GM21360 (cell line): ENCODE measurements around the gene C16orf92.

Experiments
- ATAC-seq: cut with Tn5 transposase; IDR thresholded peaks from one replicate; pipeline ENCODE4 v1.9.1; 2021; ENCODE audit warnings: mild to moderate bottlenecking, moderate library complexity; ENCODE audit not compliant: unreplicated experiment

C16orf92 gene

DNA sequence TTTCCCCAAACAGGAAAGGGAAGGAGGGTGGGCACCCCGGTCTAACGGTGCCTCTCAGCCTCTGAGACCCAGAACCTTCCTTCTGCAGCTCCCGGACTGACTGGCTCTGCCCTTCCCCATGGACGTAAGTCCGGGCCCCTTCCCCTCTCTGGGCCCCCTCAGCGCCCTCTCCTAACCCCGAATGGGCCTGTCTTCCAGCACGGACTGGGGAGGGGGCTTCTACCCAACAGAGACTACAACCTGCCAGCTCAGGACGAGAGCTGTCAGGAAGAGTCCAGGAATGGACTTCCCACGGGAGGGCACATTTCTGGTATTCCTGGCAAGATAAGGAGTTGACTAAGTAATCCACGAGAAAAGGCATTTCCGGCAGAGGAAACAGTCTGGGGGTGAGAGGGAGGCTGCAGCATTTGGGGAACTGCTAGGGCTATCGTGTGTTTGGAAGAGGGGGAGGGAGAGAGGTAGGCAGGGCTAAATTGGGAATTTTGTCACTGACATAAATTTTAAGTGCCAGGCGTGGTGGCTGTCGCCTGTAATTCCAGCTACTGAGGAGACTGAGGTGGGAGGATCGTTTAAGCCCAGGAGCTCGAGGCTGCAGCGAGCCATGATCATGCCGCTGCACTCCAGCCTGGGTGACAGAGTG is 30.5 kb downstream of the C16orf92 start:
- ATAC-seq = peak; percentile 24

DNA sequence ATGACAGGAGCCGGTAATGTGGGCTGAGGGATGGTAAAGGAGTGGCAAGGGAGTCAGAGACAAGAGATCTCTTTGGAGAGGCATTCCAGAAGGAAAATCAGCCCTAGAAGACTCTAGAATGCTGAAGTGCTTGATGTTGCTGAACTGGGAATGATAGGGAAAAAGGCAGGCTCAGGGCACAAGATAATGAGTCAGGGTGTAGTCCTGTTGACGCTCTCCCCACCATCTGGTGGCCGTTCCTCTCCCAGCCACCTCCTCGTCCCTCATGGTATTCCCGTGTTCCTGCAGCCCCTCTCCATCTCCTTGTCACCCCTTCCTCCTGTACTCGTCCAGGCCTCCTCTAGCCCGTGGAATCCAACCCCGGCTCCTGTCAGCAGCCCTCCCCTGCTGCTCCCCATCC is 31.5 kb downstream of the C16orf92 start:
- no peak for ATAC-seq

DNA sequence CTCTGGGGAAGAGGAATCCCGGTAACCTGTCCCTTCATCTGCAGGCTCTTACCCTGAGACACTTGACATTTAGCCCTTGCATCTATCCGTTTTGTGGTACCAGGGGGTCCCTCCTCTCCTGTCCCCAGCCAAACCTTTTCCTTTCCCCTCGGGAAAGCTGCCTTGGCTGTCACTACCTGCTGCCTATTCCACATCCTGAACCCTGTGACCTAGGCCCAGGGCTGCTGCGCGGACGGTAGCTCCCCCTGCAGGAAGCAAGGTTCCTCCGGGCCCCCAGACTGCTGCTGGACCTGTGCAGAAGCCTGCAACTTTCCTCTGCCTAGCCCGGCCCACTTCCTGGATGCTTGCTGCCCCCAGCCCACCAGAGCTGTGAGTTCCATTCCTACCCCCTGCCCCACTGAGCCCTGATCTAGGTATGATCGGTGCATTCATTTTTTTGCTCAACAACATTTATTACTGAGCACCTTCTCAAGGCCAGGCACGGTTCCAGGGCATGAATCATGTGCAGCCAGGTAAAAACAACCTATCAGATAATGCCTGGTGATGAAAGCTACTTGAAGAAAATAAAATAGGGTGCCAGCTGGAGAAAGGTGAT is 32.1 kb downstream of the C16orf92 start:
- no peak for ATAC-seq

DNA sequence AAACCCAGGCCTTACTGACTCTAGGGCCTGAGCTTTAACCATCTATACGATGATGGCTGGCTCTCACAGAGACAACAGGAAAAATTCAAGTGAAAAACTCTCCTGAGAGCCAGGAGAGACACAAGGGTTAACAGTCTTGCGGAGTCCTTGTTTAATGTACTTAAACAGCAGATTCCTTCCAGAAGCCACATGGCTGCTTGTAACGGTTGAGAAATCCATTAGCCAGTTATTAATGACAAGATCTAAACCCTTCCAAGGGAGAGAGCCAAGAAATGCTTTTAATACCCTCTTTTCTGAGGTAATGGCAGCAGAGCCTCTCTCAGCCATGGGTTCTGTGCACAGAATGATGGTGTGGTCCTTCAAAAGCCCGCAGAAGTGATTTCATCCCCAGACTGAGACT is 37.3 kb downstream of the C16orf92 start:
- ATAC-seq = no peak

DNA sequence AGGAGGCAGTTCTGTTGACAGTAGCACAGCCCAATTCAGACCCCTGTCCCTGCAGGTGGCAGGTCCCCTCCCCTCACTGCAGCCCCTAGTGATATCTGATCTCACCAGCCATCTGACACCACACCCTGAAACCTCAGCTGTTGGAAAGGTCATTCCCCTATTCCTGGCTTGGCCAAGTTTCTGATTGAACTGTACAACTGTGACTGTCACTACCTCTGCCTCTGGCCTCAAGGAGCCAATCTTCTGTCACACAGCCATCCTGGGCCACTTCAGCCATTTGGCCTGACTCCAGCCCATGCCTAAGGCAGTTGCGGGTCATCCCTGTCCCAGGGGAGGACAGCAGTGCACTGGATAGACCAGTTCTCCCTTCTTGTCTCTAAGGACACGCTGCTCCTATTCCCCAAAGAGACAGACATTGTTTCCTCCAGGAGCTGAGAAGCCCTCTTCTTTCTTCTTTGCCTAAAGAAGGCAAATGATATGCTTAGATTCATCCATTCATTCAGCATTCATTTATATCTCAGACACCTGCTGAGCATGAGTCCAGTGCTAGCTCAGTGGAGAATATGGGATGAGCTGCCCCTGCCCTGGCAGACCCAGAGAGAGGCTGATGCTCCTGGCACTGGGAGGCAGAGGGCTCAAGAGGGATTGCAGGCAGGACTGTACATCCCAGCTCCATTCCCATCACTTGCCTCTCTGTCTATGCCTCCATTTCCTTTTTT is 38.0 kb downstream of the C16orf92 start:
- ATAC-seq = no peak

DNA sequence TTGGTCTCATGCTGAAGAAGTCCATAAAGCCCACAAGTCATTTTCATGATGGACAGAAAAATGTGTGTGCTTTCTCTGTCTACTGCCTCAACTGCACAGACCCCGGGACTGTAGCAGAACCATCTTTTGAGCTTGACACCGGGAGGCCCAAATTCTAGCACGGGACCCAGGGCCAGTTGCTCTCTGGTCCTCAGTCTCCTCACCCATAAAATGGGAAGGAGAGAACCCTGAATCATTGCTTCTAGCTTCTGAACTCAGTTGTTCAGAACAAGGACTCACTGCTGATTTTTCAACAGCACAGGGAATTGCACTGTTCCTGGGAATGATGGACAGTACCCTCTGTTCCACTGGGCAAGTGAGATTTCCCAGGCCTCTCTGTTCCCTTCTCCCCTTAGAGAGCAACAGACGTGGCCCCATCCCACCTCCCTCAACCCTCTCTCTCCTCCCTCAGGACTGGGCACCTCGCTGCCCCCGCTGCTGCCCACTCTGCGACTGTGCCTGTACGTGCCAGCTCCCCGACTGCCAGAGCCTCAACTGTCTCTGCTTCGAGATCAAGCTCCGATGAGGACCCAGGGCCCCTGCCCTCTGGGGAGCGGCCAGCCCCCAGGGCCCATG is 40.4 kb downstream of the C16orf92 start:
- no peak for ATAC-seq

DNA sequence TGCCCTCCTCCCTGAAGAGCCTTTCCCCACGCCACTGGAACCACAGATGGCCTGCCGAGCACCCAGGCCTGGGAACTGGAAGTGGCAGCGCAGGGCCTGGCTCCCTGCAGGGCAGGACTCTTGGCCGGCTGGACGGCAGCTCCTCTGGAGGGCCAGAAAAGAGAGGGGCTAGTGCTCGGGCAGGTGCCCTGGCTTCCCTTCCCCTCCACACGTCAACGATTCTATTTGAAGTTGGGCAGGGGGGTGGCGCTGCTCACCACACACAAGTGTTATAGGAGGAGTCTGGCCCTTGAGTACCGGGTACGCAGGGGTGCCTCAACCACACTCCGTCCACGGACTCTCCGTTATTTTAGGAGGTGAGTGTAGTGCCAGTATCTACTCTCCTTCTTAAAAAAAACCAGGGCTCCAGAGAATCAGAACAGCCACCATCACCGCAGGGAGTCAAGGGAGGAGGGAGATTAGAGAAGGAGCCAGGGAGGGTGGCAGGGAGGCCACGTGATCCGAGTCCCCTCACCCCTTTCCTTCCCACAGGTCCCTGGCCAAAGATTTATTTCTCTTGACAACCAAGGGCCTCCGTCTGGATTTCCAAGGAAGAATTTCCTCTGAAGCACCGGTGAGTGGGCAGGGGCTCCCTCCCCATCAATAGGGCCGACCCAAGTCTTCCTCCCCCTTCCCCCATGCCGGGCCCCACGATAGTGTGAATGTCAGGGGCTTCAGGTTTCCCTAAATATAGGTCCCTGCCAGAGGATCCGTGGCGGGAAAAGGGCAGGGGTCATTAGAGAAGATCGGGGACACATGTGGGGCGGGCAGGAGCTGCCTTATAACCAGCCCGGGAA is 41.1 kb downstream of the C16orf92 start:
- peak; percentile 32 for ATAC-seq

DNA sequence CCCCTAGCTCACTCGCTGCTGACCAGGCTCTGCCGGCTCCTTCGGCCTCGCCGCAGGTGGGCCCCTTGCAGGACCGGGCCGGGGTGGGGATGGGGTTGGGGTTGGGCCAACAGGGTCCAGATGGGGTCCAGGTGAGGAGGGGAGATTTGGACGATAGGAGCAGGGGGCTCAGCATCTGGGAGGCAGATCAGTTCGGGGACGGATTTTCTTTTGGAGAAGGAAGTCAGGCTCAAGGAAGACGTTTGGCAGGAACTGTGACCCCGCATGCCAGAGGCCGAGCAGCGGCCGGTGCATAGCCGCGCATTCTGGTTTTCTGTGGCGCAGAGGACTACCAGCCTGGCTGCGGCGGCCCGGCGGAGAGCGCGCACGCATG is 41.7 kb downstream of the C16orf92 start:
- no peak for ATAC-seq

DNA sequence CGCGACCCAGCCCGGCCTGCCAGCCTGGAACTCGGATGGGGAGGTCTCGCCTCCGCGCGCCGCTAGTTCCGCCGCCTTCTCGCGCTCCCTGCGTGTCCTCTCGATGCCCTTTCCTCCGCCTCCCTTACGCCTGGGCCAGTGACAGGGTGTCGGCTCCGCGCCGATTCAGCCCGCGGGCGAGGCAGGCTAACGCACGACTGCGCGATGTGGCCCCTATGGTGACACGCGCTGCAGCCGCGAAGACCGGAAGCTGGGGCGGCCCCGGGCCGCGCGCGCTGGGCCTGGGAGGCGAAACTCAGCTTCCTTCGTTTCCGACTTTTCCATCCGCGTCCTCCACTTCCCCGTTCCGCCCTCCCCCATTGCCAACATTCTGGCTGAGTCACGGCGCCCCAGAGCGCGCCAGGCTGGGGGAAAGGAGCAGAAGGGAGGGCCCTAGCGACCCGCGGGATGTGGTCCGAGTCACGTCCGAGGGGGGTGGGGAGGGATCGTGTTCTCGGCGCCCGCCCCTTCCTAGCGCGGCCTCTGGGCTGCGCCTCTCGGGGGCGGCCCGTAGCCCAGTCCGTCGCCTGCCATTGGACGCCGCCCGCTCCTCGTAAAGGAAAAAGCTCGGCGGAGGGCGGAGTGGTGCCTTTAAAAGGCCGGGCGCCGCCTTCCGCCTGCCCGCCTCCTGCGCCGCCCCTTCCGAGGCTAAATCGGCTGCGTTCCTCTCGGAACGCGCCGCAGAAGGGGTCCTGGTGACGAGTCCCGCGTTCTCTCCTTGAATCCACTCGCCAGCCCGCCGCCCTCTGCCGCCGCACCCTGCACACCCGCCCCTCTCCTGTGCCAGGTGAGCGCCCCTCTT is 42.3 kb downstream of the C16orf92 start, which contains the start of gene ALDOA:
TSS of gene ALDOA (plus strand) at position 659 of the 841 bp plus-strand sequence. CDS start 1,138 bp downstream, outside the sequence.
- ATAC-seq = peak; percentile 66

DNA sequence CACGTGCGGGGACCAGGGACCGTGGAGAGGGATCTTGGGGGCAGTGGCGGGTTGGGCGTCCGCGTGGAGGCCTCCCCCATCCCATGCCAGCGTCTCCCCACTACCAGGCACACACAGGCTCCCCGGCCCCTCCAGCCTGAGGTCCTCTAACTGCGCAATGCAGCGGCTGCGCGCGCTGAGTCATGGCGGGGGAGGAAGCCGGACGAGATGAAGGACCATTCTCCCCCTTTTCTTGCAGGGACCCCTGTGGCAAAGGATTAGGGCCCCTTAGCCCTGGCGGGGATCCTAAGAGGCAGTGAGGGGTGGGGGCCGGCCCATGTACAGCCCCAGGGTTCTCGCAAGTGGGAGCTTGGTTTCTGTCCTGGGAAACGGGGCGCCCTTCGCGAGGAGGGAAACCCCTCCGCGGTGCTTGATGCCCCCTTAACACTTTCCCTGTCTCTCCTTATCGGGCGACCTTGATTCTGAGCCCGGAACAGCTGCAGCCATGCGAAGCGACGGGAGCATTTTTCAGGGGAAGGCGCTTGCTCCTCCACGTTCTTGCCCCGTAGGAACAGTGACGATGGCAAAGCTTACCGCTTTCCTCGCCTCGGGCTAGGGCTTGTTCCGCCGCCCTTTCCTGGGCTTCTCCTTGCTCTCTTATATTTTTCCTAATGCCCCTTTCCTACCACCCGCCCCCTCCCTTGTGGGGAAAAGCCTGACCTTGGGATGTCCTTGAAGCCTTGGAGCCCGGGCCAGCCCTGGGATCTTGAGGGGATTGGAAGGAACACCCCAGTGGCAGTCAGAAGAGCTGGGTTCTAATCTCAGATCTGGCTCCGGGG is 43.2 kb downstream of the C16orf92 start:
- ATAC-seq = no peak

DNA sequence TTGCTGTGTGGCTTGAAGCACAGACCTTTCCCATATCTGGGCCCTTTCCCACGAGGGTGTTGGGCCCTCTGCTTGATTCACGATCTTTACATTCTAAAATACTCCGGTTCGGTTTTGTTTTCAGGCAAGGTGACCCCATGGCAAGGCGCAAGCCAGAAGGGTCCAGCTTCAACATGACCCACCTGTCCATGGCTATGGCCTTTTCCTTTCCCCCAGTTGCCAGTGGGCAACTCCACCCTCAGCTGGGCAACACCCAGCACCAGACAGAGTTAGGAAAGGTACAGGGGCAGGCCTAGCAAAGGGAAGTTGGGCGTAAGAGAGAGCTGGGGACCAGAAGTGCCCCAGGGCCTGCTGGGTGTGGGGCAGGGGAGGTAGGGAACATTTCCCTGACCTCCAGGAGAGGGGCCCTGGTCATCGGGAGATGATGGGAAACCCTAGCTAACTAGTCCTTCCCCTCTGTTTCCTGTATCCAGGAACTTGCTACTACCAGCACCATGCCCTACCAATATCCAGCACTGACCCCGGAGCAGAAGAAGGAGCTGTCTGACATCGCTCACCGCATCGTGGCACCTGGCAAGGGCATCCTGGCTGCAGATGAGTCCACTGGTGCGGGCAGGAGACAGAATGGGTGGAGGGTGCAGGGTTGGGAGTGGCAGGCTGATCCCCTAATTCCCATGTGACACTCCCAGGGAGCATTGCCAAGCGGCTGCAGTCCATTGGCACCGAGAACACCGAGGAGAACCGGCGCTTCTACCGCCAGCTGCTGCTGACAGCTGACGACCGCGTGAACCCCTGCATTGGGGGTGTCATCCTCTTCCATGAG is 44.0 kb downstream of the C16orf92 start:
- ATAC-seq = no peak

DNA sequence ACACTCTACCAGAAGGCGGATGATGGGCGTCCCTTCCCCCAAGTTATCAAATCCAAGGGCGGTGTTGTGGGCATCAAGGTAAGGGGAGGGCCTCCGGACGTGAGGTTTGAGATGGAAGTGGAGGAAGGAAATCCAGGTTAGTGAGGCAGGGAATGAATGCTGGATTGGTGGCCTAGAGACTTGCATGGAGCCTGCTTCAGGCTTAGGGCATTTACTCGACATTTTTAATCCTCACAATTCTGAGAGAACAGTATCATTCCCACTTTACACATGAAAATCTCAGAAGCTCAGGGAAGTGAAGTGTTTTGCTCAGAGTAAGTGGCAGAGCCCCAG is 44.6 kb downstream of the C16orf92 start:
- no peak for ATAC-seq

DNA sequence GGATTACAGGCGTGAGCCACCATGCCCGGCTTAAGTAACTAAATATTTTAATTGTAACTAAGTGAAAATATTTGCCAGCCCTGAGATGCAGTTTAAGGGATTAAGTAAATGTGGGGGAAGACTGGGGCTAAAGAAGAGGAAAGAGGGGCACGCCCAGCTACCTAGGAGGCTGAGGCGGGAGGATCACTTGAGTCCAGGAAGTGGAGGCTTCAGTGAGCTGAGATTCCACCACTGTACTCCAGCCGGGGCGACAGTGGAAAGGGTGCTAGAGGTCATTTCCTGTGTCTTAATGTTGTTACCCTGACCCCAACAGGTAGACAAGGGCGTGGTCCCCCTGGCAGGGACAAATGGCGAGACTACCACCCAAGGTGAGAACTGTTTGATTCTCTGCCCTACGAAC is 45.3 kb downstream of the C16orf92 start:
- ATAC-seq = no peak

DNA sequence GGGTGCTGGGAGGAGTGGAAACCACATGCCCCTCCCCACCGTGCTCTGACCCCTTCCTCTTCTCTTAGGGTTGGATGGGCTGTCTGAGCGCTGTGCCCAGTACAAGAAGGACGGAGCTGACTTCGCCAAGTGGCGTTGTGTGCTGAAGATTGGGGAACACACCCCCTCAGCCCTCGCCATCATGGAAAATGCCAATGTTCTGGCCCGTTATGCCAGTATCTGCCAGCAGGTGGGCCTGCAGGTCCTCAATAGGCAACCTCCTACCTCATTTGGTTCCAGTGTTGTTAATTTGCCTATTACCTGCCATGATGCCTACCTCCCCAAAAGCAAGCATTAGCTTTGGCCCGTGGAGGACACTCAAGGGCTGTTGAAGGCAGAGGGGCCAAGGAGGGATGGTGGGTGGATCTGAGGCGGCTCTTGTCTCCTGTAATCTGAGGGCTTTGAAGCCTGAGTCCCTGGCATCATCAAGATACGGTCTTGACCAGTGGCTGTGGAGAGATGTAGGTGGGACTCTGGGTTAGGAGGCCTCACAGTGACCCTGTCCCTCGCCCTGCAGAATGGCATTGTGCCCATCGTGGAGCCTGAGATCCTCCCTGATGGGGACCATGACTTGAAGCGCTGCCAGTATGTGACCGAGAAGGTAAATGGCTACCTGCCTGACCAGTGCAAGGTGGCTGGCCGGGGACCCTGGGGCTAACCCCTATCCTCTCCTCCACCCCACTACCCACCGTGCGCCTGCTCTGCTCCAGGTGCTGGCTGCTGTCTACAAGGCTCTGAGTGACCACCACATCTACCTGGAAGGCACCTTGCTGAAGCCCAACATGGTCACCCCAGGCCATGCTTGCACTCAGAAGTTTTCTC is 46.0 kb downstream of the C16orf92 start:
- no peak for ATAC-seq

DNA sequence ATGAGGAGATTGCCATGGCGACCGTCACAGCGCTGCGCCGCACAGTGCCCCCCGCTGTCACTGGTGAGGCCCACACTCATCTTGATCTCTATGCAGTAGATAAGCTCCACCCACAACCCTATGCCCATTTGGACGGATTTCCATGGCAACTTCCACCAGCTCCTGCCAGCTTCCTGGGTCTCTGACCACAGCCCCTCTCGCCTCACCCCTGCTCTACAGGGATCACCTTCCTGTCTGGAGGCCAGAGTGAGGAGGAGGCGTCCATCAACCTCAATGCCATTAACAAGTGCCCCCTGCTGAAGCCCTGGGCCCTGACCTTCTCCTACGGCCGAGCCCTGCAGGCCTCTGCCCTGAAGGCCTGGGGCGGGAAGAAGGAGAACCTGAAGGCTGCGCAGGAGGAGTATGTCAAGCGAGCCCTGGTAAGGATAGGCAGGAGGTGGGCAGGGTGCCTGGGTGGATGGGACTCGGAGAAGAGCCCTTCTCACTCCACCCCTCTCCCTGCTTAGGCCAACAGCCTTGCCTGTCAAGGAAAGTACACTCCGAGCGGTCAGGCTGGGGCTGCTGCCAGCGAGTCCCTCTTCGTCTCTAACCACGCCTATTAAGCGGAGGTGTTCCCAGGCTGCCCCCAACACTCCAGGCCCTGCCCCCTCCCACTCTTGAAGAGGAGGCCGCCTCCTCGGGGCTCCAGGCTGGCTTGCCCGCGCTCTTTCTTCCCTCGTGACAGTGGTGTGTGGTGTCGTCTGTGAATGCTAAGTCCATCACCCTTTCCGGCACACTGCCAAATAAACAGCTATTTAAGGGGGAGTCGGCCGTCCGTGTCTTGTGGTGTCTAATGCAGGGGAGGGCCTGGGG is 46.8 kb downstream of the C16orf92 start:
- ATAC-seq = no peak

DNA sequence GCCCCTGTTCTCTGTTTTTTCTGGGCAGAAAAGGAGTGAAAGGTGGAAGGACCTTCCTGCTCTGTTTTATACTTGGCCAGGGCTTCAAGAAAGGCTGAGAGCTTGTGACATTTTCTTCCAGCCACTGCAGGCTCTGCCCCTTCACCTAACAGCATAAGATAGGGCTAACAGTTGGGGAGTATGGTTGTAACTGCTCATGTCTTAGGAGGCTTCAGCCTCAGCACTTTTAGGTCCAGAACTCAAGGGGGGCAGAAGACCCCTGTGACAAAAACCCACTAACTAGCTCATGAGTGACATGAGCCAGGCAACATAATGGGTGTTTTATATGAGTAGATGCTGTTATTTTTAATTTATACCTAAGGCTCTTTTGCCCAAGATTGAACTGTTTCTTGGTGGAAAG is 47.5 kb downstream of the C16orf92 start:
- no peak for ATAC-seq
